ENCODE data around the gene SORL1. TPM values are rescaled to one million over a fixed set of nuclear protein-coding genes. Genes with fewer than 3 reads are reported as not detected.

The SORL1 gene
- total RNA-seq, 2 experiments from 2014 or later, result 179 to 195 TPM

DNA sequence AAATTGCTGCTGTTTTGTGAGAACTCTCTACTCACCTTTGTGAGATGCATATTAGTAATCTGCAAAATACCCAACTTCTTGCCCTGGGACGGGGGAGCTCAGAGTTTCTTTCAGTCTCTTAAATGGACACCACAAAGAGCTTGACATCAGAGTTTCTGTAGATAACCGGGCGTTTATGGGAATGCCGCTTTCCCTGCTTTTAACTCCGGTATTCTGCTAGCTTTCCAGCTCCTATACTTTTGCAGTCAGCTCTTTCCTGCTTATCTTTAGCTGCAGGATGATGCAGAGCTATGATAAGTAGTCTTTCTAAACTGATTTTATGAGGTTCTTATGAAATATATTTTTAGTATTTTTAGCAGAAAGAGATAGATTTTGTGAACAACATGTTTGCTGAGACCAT is 155.2 kb downstream of the SORL1 start:
- POLR2A ChIA-PET, result no interaction called here
- H3K27ac Mint-ChIP-seq, result no peak overlapping the region
- DNase-seq, result no peak
- no peaks in the 10 kb centered on the region for H3K9me3 Mint-ChIP-seq
- no peak for ATAC-seq (ENCODE audit: low read depth)
- H3K36me3 Mint-ChIP-seq, result peaks cover 54% of the 10 kb centered on the region
- H3K4me3 Mint-ChIP-seq, result no peak overlapping the region
- peaks cover 3% of the 10 kb centered on the region for H3K4me1 Mint-ChIP-seq
- H3K27me3 Mint-ChIP-seq, result no peaks in the 10 kb centered on the region

DNA sequence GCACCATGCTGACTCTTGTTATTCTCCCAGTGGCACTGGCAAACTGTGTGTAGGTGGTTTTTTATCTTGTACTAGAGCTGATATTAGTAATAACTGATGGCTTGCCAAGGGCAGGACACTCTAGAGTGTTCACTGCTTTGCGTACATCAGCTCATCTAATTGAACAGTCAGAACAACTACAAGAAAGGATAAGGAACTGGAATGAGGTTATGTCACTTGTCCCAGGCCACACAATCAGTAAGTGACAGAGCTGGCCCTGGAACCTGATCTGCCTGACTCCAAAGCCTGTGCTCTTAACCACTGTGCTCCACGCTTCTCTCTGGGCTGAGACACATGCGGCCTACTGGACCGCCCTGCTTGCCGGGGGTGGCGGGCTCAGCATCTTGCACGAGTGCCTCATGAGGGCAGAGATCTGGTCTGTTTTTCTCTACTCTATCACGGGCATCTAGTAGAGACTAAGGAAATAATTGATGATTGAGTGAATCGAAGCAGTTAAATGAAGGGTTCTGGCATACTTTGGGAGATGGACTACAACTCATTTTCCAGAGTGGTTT is 156.5 kb downstream of the SORL1 start:
- POLR2A ChIA-PET, result no interaction called here
- no peak for ATAC-seq (ENCODE audit: low read depth)
- no peak for DNase-seq
- H3K27me3 Mint-ChIP-seq, result no peaks in the 10 kb centered on the region
- H3K27ac Mint-ChIP-seq, result no peak overlapping the region
- H3K4me1 Mint-ChIP-seq, result no peaks in the 10 kb centered on the region
- H3K36me3 Mint-ChIP-seq, result peaks cover 45% of the 10 kb centered on the region
- no peak overlapping the region for H3K4me3 Mint-ChIP-seq
- H3K9me3 Mint-ChIP-seq, result no peaks in the 10 kb centered on the region

DNA sequence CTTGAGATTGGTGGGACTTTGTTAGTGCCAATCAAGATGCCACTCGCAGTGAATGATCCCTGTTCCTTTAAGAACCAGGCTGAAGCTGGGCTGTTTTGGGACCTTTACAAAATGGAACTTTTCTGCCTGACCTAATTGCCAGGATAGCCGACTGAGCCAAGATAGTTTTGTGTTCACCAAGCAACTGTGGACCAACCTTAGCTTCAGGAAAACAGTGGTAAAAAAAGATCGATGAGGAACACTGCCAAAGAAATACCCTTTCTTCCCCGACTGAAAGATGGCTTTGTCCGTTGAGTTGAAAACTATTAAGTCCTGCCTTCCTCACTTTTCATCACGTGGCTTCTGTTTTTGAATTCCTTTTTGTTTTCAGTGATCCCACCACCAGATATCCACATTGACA is 158.6 kb downstream of the SORL1 start:
- Mint-ChIP-seq H3K27ac (no peak overlapping the region), H3K4me3 (no peak overlapping the region), H3K36me3 (peaks cover 44% of the 10 kb centered on the region), H3K27me3 (no peaks in the 10 kb centered on the region), H3K9me3 (no peaks in the 10 kb centered on the region), H3K4me1 (no peaks in the 10 kb centered on the region)
- ATAC-seq (ENCODE audit: low read depth) (no peak), DNase-seq (no peak)
- POLR2A ChIA-PET, result no interaction called here

DNA sequence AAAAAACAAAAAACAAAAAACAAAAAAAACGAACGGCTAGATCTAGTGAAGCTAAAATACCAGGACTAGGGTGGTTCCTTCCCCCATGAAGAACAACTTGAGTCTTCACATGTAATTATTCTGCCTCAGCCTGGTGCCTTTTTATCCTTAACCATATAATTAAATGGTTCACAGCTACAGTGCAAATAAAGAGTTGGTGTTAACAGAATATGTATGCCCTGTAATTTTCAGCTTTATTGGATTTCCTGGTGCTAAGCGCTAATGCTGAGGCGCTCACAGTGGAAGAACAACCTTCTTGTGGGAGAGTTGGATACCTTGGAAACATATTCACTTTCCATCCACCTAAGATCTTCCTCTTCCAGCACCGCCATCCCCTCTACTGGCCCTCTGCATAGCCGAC is 159.1 kb downstream of the SORL1 start:
- Mint-ChIP-seq H3K4me3 (no peak overlapping the region), H3K27ac (no peak overlapping the region), H3K4me1 (no peaks in the 10 kb centered on the region), H3K27me3 (no peaks in the 10 kb centered on the region), H3K9me3 (no peaks in the 10 kb centered on the region), H3K36me3 (peaks cover 44% of the 10 kb centered on the region)
- DNase-seq (no peak), ATAC-seq (ENCODE audit: low read depth) (no peak)
- POLR2A ChIA-PET, result no interaction called here

DNA sequence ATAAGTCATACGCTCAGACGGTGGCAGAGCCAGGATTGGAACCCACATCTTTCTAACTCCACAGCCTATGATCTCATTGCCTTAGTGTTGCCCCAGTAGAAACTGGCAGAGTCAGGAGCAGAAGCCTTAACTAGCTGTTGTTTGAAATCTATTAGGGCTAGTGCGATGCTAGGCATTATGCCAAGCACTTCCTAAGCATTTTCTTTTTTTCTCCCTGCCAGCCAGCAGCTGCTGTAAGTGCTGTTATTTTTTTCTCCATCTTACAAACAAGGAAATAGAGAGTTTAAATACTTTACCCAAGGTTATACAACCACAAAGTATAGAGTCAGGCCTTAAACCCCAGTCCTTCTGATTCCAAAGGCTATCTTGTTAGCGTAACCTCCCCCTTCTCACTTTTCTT is 161.6 kb downstream of the SORL1 start:
- Mint-ChIP-seq H3K36me3 (peaks cover 34% of the 10 kb centered on the region), H3K27ac (no peak overlapping the region), H3K4me3 (no peak overlapping the region), H3K9me3 (no peaks in the 10 kb centered on the region), H3K4me1 (no peaks in the 10 kb centered on the region), H3K27me3 (no peaks in the 10 kb centered on the region)
- DNase-seq (no peak), ATAC-seq (ENCODE audit: low read depth) (no peak)
- POLR2A ChIA-PET, result no interaction called here

DNA sequence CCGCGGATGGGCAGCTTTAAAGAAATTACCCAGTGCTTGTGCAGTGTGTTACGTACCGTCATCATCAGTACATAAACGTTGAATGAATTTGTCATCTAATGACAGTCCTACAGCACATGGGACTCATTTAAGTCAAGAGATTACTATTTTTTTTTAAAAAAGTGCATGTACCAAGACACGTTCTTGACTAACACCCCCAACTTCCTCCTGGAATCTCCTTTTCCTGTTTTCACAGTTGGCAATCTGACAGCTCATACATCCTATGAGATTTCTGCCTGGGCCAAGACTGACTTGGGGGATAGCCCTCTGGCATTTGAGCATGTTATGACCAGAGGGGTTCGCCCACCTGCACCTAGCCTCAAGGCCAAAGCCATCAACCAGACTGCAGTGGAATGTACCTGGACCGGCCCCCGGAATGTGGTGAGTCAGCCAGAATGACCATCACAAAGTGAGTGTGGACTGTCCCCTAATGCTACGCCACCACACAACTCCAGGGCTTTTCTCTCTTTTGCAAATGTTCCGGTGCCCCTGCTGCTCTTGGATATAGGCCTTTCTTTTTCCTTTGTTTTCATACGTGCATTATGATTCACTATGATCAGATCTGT is 162.6 kb downstream of the SORL1 start:
- no peaks in the 10 kb centered on the region for H3K27me3 Mint-ChIP-seq
- ATAC-seq (ENCODE audit: low read depth) (no peak), DNase-seq (no peak)
- peaks cover 28% of the 10 kb centered on the region for H3K36me3 Mint-ChIP-seq
- no peaks in the 10 kb centered on the region for H3K9me3 Mint-ChIP-seq
- no peak overlapping the region for H3K4me3 Mint-ChIP-seq
- H3K27ac Mint-ChIP-seq, result no peak overlapping the region
- no peaks in the 10 kb centered on the region for H3K4me1 Mint-ChIP-seq
- POLR2A ChIA-PET, result no interaction called here

DNA sequence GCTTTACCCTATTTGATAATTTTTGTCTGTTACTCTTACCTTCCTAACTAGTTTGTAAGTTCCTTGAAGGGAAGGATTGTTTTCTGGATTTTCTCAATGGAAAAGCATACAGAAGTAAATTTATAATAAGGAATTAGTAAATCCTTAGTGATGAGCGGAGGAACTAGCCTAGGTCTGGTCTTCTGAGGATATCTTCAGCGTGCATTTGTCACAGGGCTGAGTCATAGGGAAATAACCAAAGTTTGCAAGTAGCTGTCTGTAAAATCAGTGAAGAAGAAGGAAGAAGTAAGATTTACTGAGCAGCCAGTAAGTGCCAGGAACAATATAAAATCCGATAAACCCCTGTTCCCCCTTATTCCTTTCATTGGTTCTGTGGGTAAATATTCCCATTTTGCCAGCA is 163.4 kb downstream of the SORL1 start:
- no peak overlapping the region for H3K4me3 Mint-ChIP-seq
- no peaks in the 10 kb centered on the region for H3K27me3 Mint-ChIP-seq
- H3K27ac Mint-ChIP-seq, result no peak overlapping the region
- DNase-seq (no peak), ATAC-seq (ENCODE audit: low read depth) (no peak)
- H3K36me3 Mint-ChIP-seq, result peaks cover 28% of the 10 kb centered on the region
- peaks cover 1% of the 10 kb centered on the region for H3K4me1 Mint-ChIP-seq
- POLR2A ChIA-PET, result no interaction called here
- no peaks in the 10 kb centered on the region for H3K9me3 Mint-ChIP-seq

DNA sequence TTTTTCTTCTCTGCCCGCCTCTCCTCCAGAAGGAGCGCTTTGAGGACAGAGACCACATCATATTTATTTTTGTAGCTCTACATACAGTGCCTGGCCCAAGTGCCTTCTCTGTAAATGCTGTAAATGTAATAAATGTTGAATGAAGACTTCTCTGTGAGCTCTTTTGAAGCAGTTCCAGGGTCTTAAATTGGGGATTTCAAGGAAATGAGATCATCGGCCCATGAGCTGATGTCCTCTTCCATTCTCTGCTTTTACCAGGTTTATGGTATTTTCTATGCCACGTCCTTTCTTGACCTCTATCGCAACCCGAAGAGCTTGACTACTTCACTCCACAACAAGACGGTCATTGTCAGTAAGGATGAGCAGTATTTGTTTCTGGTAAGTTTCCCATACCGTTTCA is 166.4 kb downstream of the SORL1 start:
- Mint-ChIP-seq H3K27me3 (no peaks in the 10 kb centered on the region), H3K4me3 (no peak overlapping the region), H3K27ac (no peak overlapping the region), H3K9me3 (no peaks in the 10 kb centered on the region), H3K4me1 (peaks cover 3% of the 10 kb centered on the region), H3K36me3 (peaks cover 45% of the 10 kb centered on the region)
- DNase-seq (no peak), ATAC-seq (ENCODE audit: low read depth) (no peak)
- POLR2A ChIA-PET, result no interaction called here

DNA sequence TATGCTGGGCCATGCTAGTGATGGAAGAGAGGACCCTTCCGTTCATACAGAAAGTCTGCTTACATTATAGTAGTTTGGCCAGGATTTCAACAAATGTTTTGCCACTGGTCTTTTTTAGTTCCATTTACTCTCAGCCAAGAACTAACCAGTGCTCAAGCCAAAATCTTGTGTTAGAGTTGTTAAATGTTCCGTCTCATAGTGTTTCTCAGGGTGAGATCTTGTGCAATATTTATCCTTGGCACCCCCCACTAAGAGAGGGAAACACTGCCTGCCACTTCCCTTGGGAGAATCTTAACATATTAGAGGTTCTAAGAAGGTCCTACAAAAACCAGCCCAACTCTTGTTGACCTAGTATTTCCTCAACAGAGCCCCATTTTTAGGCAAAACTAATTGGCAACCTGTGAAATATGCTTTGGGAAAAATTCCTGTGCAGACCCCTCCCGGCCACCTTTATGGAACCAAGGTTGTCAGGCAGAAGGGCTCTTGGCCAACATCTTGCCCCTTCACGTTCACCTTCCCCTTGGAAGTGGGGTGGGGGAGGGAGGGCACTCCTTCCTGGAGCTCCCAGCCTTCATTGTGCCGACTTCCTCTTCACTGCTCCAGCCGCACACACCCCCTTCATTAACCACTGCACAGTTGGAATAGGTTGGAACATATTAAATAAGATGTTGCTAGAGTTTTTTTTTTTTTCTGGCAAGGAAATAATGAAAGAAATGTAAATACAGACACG is 173.8 kb downstream of the SORL1 start:
- ATAC-seq (ENCODE audit: low read depth) (no peak), DNase-seq (no peak)
- POLR2A ChIA-PET, result no interaction called here
- Mint-ChIP-seq H3K4me3 (no peak overlapping the region), H3K36me3 (peaks cover 60% of the 10 kb centered on the region), H3K27ac (no peak overlapping the region), H3K4me1 (peaks cover under 1% of the 10 kb centered on the region), H3K9me3 (no peaks in the 10 kb centered on the region), H3K27me3 (no peaks in the 10 kb centered on the region)

DNA sequence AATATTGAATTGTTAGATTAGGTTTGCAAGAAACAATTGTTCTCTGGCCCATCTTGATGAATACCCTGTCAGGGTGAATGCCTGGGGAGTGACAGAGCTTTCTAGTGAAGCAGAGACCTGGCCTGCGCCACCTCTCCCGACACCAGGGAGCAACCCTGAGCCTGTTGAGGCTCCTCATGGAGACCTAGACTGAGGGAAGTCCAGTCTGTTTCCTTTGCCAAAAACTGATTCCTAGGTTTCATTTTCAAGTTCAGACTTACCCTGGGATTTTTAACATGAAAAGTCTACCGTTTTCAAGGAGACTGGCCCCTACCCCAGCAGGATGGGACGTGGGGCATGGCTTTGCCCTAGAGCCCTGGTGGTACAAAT is 174.4 kb downstream of the SORL1 start:
- Mint-ChIP-seq H3K4me3 (no peak overlapping the region), H3K36me3 (peaks cover 56% of the 10 kb centered on the region), H3K9me3 (no peaks in the 10 kb centered on the region), H3K4me1 (no peaks in the 10 kb centered on the region), H3K27ac (no peak overlapping the region), H3K27me3 (no peaks in the 10 kb centered on the region)
- POLR2A ChIA-PET, result no interaction called here
- no peak for DNase-seq
- ATAC-seq (ENCODE audit: low read depth), result no peak

DNA sequence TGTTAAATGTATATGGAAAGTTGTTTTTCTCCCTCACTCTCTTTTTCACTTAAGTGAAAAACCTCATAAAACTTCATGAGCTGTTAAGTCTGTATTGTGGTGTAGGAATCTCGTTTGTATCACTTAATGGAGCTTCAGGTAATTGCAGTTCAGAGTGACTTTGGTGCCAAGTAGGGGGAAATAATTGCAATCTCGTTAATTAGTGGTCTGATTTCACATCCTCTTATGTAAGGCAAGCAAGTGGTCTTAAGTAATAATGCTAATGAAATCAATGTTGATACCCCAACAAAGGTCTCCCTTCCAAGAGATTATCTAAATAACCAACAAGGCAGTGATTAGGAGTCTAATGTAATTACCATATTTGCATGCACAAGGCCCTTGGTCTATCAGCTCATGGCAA is 174.9 kb downstream of the SORL1 start:
- ATAC-seq (ENCODE audit: low read depth) (no peak), DNase-seq (no peak)
- POLR2A ChIA-PET, result no interaction called here
- no peak overlapping the region for H3K4me3 Mint-ChIP-seq
- no peaks in the 10 kb centered on the region for H3K27me3 Mint-ChIP-seq
- no peaks in the 10 kb centered on the region for H3K9me3 Mint-ChIP-seq
- no peak overlapping the region for H3K27ac Mint-ChIP-seq
- no peaks in the 10 kb centered on the region for H3K4me1 Mint-ChIP-seq
- H3K36me3 Mint-ChIP-seq, result peaks cover 51% of the 10 kb centered on the region

DNA sequence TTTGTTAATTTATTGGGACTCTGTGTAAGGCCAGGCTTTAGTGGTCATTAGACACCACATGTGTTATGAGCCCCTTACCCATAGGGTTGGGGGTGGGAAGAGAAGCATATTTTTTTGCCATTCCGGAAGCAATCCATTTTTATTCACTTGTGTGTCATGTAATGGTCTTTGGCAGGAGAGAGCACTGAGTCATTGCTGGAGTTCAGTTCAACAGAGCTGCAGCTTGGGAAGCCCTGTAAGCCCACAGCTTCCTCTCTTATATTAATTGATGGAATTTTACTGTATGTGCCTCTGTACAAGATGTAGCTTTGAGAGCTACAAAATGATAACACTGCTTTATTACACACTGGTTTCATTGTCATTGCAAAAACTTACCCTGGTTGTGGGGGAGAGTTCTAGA is 177.9 kb downstream of the SORL1 start:
- DNase-seq, result no peak
- ATAC-seq (ENCODE audit: low read depth), result no peak
- no peaks in the 10 kb centered on the region for H3K4me1 Mint-ChIP-seq
- H3K27me3 Mint-ChIP-seq, result no peaks in the 10 kb centered on the region
- POLR2A ChIA-PET, result interaction anchor here (0.7 kb wide), 1 partner anchor 310 kb away, joined by 3 read pairs; no protein-coding TSS in a partner anchor
- H3K4me3 Mint-ChIP-seq, result no peak overlapping the region
- H3K9me3 Mint-ChIP-seq, result no peaks in the 10 kb centered on the region
- H3K27ac Mint-ChIP-seq, result no peak overlapping the region
- peaks cover 48% of the 10 kb centered on the region for H3K36me3 Mint-ChIP-seq

DNA sequence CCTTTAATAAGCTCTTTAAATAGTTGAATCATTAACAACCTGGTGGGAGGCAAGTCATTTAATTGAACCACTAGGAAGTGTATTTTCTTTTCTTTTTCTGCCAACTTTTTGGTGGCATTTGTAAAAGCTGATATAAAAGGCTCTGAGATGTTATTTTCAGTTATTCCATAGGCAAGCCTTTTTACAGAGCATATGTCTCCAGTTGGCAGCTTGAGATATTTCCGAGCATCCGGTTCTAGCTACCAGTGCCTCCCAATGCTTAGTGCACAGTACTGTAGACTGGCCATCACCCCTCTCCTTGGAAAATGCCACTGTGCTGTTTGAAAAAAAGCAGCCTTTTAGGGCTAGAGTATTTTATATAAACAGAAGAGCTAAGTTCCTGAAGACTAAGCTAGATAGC is 179.3 kb downstream of the SORL1 start:
- DNase-seq (no peak), ATAC-seq (ENCODE audit: low read depth) (no peak)
- Mint-ChIP-seq H3K9me3 (no peaks in the 10 kb centered on the region), H3K4me3 (no peak overlapping the region), H3K27ac (no peak overlapping the region), H3K4me1 (no peaks in the 10 kb centered on the region), H3K27me3 (no peaks in the 10 kb centered on the region), H3K36me3 (peaks cover 41% of the 10 kb centered on the region)
- POLR2A ChIA-PET, result no interaction called here

DNA sequence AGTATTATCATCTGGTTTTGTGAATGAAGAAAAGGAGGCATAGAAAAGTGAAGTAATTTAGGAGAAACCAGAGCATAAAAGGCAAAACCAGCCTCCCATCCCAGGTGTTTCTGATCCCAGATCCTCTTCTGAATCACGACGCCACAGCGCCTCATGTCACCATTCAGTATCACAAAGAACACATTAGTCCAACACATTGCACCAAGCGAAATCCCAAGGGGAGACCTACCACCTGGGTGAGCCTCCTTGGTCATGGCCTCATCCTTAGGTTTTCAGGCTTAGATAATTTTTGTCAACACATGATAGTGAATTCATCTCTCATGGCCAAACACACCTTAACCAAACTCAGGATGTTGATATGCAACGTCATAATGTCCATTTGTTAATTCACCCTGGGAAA is 182.2 kb downstream of the SORL1 start:
- POLR2A ChIA-PET, result no interaction called here
- Mint-ChIP-seq H3K27me3 (no peaks in the 10 kb centered on the region), H3K9me3 (no peaks in the 10 kb centered on the region), H3K4me3 (no peak overlapping the region), H3K4me1 (no peaks in the 10 kb centered on the region), H3K36me3 (peaks cover 31% of the 10 kb centered on the region), H3K27ac (no peak overlapping the region)
- ATAC-seq (ENCODE audit: low read depth) (no peak), DNase-seq (no peak)
